ENCODE results near the gene FUS.

DNA sequence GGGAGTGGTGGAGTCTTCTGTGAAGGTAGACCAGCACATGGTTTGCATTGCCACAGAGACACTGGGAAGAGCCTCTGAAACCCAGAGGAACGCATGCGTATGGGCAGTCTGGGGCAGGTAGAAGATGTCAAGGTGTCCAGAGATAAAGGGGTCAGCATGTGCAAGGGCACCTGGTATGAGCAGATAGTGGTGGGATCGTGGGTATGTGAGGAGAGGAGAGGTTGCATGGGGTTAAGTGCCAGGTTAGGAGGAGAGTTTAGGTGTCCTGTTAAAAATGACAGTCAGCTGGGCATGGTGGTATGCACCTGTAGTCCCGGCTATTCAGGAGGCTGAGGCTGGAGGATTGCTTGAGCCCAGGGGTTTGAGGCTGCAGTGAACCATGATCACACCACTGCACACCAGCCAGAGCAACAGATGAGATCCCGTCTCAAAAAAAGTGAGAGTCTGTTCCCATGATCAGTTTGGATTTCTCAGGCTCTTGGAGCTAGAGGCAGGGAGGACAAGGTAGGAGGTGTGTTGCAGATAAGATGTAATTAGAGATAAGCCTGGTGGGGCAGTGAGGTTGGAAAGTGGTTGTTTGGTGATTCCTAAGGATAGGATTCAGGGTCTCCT is 19.6 kb downstream of the FUS start:
- TF ChIP-seq POLR2A (IDR thresholded peaks at IDR 0.05) = no peak
- TF ChIP-seq, protein P1, sequence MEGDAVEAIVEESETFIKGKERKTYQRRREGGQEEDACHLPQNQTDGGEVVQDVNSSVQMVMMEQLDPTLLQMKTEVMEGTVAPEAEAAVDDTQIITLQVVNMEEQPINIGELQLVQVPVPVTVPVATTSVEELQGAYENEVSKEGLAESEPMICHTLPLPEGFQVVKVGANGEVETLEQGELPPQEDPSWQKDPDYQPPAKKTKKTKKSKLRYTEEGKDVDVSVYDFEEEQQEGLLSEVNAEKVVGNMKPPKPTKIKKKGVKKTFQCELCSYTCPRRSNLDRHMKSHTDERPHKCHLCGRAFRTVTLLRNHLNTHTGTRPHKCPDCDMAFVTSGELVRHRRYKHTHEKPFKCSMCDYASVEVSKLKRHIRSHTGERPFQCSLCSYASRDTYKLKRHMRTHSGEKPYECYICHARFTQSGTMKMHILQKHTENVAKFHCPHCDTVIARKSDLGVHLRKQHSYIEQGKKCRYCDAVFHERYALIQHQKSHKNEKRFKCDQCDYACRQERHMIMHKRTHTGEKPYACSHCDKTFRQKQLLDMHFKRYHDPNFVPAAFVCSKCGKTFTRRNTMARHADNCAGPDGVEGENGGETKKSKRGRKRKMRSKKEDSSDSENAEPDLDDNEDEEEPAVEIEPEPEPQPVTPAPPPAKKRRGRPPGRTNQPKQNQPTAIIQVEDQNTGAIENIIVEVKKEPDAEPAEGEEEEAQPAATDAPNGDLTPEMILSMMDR (IDR thresholded peaks at IDR 0.05) = no peak

All from gastroesophageal sphincter (tissue), 3 donors.